NCI-H748 (cell line): ENCODE data around the gene MBL2.

Experiments
- DNase-seq: peaks from one replicate; lab custom pipeline; 2025; ENCODE audit not compliant: unreplicated experiment; lab: John Stamatoyannopoulos, UW

Gene MBL2

GRCh38 chr10:52772623-52773022, at the start of gene MBL2:
Gene MBL2 (minus strand): TSS chr10:52772784. CDS start chr10:52771635, 1,149 bp downstream.
- no peak for DNase-seq

- no peak for DNase-seq
Observed at GRCh38 chr10:52820309-52820708, 47.7 kb upstream of the MBL2 start.

- peak; percentile 79 for DNase-seq
Observed at GRCh38 chr10:52818019-52818418, 45.4 kb upstream of the MBL2 start.

GRCh38 chr10:52814506-52814905, 41.9 kb upstream of the MBL2 start:
- peak; percentile 20 for DNase-seq

GRCh38 chr10:52811776-52812175, 39.2 kb upstream of the MBL2 start:
- no peak for DNase-seq

GRCh38 chr10:52810761-52811160, 38.2 kb upstream of the MBL2 start:
- DNase-seq: no peak

GRCh38 chr10:52807803-52808202, 35.2 kb upstream of the MBL2 start:
- no peak for DNase-seq

GRCh38 chr10:52805414-52806285, 33.1 kb upstream of the MBL2 start:
- no peak for DNase-seq

GRCh38 chr10:52801947-52802346, 29.4 kb upstream of the MBL2 start:
- no peak for DNase-seq

GRCh38 chr10:52786098-52786497, 13.5 kb upstream of the MBL2 start:
- DNase-seq: no peak

GRCh38 chr10:52785418-52785817, 12.8 kb upstream of the MBL2 start:
- DNase-seq: no peak

GRCh38 chr10:52783726-52784125, 11.1 kb upstream of the MBL2 start:
- no peak for DNase-seq

- no peak for DNase-seq
Observed at GRCh38 chr10:52782554-52782953, 10.0 kb upstream of the MBL2 start.

GRCh38 chr10:52780391-52781155, 8.0 kb upstream of the MBL2 start:
- no peak for DNase-seq

- DNase-seq: peak; percentile 12
Observed at GRCh38 chr10:52779541-52780390, 7.2 kb upstream of the MBL2 start.

- DNase-seq: peak; percentile 10
Observed at GRCh38 chr10:52778511-52779392, 6.2 kb upstream of the MBL2 start.

- no peak for DNase-seq
Observed at GRCh38 chr10:52777414-52777813, 4.8 kb upstream of the MBL2 start.

- DNase-seq: no peak
Observed at GRCh38 chr10:52776471-52776903, 3.9 kb upstream of the MBL2 start.

- DNase-seq: no peak
Observed at GRCh38 chr10:52775132-52775647, 2.6 kb upstream of the MBL2 start.

GRCh38 chr10:52774600-52775106, 2.1 kb upstream of the MBL2 start:
- DNase-seq: no peak
